ENCODE results near the gene FLT3.

GRCh38 chr13:28001837-28002473 is 98.4 kb downstream of the FLT3 start:
- TF ChIP-seq CTCF (IDR thresholded peaks at IDR 0.05) (no peak), POLR2A (IDR thresholded peaks at IDR 0.05) (no peak)

Data from testis (tissue), 2 donors.